ENCODE data around the gene SH3GL3.

The SH3GL3 gene

GRCh38 chr15:83612226-83612625 is 165.1 kb downstream of the SH3GL3 start:
- DNase-seq (ENCODE audit: low read depth, low spot score) = no peak

- no peak for DNase-seq (ENCODE audit: low read depth, low spot score)
These were observed 165.9 kb downstream of the SH3GL3 start for GRCh38 chr15:83612898-83613635.

- no peak for DNase-seq (ENCODE audit: low read depth, low spot score)
These were observed 166.6 kb downstream of the SH3GL3 start for GRCh38 chr15:83613714-83614113.

- DNase-seq (ENCODE audit: low read depth, low spot score) = no peak
These were observed 169.7 kb downstream of the SH3GL3 start for GRCh38 chr15:83616840-83617239.

GRCh38 chr15:83626171-83626802 is 179.1 kb downstream of the SH3GL3 start:
- no peak for DNase-seq (ENCODE audit: low read depth, low spot score)

- DNase-seq (ENCODE audit: low read depth, low spot score) = no peak
These were observed 184.4 kb downstream of the SH3GL3 start for GRCh38 chr15:83631534-83631933.

- DNase-seq (ENCODE audit: low read depth, low spot score) = no peak
These were observed 196.1 kb downstream of the SH3GL3 start for GRCh38 chr15:83643201-83643600.

- DNase-seq (ENCODE audit: low read depth, low spot score) = no peak
These were observed 197.3 kb downstream of the SH3GL3 start for GRCh38 chr15:83644439-83644838.

GRCh38 chr15:83650831-83651230 is 203.7 kb downstream of the SH3GL3 start:
- no peak for DNase-seq (ENCODE audit: low read depth, low spot score)

- no peak for DNase-seq (ENCODE audit: low read depth, low spot score)
These were observed 204.4 kb downstream of the SH3GL3 start for GRCh38 chr15:83651541-83651940.

GRCh38 chr15:83652626-83653204 is 205.6 kb downstream of the SH3GL3 start:
- DNase-seq (ENCODE audit: low read depth, low spot score) = no peak

GRCh38 chr15:83653288-83653638 is 206.1 kb downstream of the SH3GL3 start:
- DNase-seq (ENCODE audit: low read depth, low spot score) = no peak

- no peak for DNase-seq (ENCODE audit: low read depth, low spot score)
These were observed 206.7 kb downstream of the SH3GL3 start, which contains the start of gene ADAMTSL3 for GRCh38 chr15:83653639-83654378. TSS of gene ADAMTSL3 (plus strand) at chr15:83654123. CDS start at chr15:83655762, 1,639 bp downstream.

- DNase-seq (ENCODE audit: low read depth, low spot score) = no peak
These were observed 207.5 kb downstream of the SH3GL3 start for GRCh38 chr15:83654379-83655236.

- no peak for DNase-seq (ENCODE audit: low read depth, low spot score)
These were observed 208.1 kb downstream of the SH3GL3 start for GRCh38 chr15:83655237-83655616.

GRCh38 chr15:83656192-83656591 is 209.1 kb downstream of the SH3GL3 start:
- no peak for DNase-seq (ENCODE audit: low read depth, low spot score)

GRCh38 chr15:83656943-83657528 is 209.9 kb downstream of the SH3GL3 start:
- no peak for DNase-seq (ENCODE audit: low read depth, low spot score)

GRCh38 chr15:83657549-83657948 is 210.4 kb downstream of the SH3GL3 start:
- DNase-seq (ENCODE audit: low read depth, low spot score) = no peak

- DNase-seq (ENCODE audit: low read depth, low spot score) = no peak
These were observed 211.6 kb downstream of the SH3GL3 start for GRCh38 chr15:83658430-83659416.

- DNase-seq (ENCODE audit: low read depth, low spot score) = no peak
These were observed 212.3 kb downstream of the SH3GL3 start for GRCh38 chr15:83659417-83659812.
